GM23248 (cell line): Measurements from ENCODE around the gene GIPC2.

Source experiments
- EZH2 ChIP-seq: fragments of 200-600 bp; sonication (generic); IDR thresholded peaks from 2 replicates; pipeline ENCODE4 v1.6.1; 2018; ENCODE audit warnings: antibody characterized with exemption, mild to moderate bottlenecking; ENCODE audit not compliant: insufficient read depth, poor library complexity, severe bottlenecking
- EZH2phosphoT487 ChIP-seq: fragments of 200-600 bp; sonication (generic); IDR thresholded peaks from 2 replicates; pipeline ENCODE4 v1.6.1; 2018; ENCODE audit warnings: antibody characterized with exemption, moderate library complexity, mild to moderate bottlenecking, low read depth; ENCODE audit not compliant: insufficient read depth

DNA sequence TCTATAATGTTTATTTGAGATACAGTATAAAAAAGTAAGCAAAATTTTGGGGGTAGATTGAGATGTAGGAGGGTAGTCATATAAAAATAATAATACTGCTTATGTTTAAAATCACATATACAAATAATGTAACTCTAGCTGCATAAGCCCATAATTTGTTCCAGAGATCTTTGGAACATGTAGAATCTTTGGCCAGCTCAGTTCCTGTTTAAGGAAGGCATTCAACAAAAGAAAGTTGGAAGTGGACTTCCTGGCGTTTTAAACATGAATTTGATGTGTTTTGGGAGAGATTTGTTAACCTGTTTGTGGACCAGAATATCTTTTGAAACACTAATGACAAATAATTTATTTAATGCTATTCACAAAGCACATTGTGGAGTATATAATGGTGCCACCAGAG is 27.7 kb downstream of the GIPC2 start:
- TF ChIP-seq EZH2 (no peak), EZH2phosphoT487 (no peak)
